HG03196 (cell line): ENCODE results near the gene LINGO3.
A peak's percentile ranks its signal among the peaks of the same experiment; 100 is the strongest.
"Not testable (repeated sequence)": the region's sequence is repeated elsewhere in the genome, so short reads cannot be mapped to it uniquely, and the experiment has no call there.

Experiments
- ATAC-seq: cut with Tn5 transposase; IDR thresholded peaks from one replicate; pipeline ENCODE4 v1.9.1; 2021; ENCODE audit not compliant: unreplicated experiment

LINGO3 gene

GRCh38 chr19:2282062-2282861 is 25.7 kb downstream of the LINGO3 start, which contains the start of gene PEAK3:
PEAK3 (minus strand) TSS chr19:2282175; CDS start chr19:2280931, 1,244 bp downstream.
- ATAC-seq = no peak

DNA sequence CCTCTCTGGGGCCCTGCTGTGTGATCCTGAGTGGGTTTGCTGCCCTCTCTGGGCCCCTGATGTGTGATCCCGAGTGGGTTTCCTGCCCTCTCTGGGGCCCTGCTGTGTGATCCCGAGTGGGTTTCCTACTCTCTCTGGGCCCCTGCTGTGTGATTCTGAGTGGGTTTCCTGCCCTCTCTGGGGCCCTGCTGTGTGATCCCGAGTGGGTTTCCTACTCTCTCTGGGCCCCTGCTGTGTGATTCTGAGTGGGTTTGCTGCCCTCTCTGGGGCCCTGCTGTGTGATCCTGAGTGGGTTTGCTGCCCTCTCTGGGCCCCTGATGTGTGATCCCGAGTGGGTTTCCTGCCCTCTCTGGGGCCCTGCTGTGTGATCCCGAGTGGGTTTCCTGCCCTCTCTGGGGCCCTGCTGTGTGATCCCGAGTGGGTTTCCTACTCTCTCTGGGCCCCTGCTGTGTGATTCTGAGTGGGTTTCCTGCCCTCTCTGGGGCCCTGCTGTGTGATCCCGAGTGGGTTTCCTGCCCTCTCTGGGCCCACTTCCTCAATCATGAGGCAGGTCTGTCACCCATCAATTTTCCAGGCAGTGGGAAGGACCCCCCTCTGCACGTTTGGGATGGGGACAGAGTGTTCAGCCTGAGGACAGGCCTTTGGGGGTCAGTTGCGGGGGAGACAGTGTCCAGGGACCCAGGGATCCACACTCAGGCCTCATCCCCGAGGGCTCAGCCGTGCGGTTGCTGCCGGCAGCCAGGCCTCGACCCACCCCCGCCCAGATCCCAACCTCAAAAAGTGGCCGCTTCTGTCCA is 26.5 kb downstream of the LINGO3 start:
- not testable (repeated sequence) for ATAC-seq

- no peak for ATAC-seq
These were observed 27.2 kb downstream of the LINGO3 start for GRCh38 chr19:2280633-2281264.

- ATAC-seq = no peak
These were observed 29.3 kb downstream of the LINGO3 start for GRCh38 chr19:2278459-2279158.

GRCh38 chr19:2277138-2277537 is 30.8 kb downstream of the LINGO3 start:
- ATAC-seq = no peak

DNA sequence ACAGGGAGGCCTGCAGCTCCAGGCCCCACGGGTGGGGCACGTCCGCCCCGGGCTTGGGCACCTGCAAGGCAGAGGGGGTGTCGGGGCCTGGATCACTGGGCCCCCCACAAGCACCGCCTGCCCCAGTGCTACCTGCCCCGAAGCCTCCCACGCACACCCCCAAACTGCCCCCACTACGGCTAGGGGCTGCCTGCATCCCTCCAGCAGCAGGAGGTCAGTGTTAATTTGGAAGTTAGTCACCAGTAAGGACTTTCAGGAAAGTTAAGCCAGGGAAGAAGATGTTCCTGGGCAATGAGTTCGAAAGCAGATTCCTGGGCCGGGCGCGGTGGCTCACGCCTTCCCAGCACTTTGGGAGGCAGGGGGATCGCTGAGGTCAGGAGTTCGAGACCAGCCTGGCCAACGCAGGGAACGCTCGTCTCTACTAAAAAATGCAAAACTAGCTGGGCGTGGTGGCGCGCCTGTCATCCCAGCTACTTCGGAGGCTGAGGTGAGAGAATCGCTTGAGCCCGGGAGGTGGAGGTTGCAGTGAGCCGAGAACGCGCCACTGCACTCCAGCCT is 31.4 kb downstream of the LINGO3 start:
- no peak for ATAC-seq

DNA sequence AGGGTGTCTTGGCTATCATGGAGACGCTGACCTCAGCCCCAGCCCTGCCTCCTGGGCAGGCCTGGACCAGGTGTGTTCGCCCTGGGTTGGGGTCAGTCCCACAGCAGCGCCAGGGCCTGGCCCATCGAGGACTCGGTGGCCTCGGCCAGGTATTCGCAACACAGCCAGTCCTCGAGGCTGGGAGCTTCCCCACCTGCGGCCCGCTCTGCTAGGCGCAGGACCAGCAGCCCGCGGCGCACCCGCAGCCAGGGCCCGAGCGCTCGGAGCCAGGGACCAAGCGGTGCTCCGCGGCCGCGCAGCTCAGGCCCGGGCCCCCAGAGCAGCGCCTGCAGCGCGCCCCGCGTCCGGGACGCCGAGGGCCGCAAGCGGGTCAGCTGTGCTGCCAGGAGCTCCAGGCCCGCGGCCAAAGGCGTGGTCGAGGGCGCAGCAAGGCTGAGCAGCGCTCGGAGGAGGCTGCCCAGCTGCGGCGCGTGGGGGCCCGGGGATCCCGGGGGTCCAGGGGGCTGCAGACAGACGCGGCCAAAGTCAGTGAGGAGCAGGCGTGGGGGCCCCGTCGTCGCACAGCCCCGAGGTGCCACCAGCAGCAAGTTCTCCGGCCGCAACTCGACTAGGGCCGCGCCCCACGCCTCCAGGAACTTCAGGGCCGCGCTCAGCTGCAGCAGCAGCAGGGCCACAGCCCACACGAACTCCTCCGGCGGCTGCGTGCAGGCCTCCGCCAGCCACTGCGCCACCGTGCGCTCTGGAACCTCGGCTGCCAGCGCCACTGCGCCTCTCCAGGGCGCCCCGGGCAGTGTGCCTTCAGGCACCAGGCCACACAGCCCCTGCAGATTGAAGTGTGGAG is 32.1 kb downstream of the LINGO3 start:
- ATAC-seq = no peak

DNA sequence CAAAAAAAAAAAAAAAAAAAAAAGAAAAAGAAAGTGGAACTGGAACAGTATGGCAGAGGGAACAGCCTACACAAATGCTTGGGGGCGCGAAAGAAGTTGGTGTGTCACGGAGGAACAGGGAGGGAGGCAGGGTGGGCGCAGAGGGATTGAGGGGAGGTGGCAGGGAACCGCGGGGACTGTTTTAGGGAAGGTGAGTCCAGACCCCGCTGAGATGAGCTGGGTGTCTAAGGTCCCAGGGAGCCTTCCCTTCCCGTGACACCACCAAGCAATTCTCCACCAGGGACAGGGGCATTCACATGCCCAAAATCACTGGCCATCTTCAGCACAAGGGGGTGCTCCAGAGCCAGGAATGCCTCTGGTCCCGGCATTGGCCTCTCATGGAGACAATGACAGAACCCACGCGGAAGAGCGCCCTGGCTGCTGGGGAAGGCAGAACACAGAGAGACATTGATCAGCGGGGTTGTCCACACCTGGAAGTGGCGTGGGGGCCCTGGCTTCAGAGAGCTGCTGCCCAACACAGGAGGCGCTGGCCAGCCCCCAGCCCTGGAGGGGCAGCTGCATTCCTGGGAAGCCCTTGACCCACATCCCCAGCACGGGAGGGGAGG is 32.9 kb downstream of the LINGO3 start:
- ATAC-seq = no peak

DNA sequence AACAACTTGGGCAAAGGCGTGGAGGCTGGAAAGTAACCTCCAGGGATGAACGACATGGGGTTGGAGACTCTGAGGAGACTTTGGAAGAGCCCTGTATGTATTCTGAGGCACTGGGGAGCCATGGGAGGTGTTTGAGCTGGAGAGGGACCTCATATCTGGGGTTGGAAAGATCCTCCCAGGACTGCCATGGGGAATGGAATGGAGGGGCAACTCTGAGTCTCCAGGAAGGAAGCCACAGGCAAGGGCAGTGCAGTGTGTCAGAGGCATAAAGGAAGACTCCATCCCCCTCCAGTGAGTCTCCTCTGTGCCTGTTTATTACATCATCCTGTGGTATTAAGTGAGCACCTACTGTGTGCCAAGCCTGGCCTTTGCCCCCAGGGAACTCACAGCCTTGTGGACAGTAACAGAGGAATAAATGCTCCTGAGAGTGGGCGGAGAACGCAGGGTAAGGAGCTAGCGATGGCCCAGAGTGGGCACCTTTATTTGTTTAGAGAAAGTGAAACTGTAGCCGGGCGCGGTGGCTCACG is 33.7 kb downstream of the LINGO3 start:
- ATAC-seq = no peak

DNA sequence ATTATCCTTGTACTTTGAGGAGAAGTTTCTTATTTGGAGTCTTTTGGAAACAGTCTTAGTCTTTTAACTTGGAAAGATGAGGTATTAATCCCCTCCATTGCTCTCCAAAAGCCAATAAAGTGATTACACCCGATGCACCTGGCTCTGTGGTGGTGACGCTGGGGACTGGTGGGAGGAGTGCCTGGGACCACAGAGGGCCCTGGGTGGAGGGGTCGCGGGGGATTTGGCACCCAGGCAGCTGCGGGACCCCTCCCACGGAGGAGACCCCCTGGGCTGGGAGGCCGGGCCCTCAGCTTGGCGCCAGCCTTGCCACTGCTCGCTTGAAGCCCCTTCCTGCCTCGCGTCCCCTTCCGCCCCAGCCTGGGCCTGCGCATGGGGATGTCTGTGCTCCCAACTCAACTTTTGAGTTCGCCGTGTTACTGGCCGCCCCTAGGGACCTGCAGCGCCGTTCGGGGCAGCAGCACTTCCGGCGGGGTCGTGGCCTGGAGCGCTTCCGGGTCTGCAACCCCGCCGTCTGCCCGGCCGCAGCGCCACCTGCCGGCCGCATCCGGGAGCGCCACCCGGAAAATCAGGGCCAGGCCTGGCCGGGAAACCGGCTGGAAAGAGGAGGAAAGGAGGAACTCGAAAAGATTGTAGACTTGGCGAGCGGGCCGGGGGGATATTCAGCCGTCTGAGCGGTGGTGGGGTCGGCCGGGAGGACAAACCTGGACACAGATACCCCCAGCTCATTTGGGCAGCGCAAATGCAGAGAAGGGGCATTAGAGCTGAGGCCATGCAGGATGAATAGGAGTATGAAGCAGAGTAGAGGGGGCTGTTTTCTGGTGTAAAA is 34.4 kb downstream of the LINGO3 start:
- peak; percentile 34 for ATAC-seq

DNA sequence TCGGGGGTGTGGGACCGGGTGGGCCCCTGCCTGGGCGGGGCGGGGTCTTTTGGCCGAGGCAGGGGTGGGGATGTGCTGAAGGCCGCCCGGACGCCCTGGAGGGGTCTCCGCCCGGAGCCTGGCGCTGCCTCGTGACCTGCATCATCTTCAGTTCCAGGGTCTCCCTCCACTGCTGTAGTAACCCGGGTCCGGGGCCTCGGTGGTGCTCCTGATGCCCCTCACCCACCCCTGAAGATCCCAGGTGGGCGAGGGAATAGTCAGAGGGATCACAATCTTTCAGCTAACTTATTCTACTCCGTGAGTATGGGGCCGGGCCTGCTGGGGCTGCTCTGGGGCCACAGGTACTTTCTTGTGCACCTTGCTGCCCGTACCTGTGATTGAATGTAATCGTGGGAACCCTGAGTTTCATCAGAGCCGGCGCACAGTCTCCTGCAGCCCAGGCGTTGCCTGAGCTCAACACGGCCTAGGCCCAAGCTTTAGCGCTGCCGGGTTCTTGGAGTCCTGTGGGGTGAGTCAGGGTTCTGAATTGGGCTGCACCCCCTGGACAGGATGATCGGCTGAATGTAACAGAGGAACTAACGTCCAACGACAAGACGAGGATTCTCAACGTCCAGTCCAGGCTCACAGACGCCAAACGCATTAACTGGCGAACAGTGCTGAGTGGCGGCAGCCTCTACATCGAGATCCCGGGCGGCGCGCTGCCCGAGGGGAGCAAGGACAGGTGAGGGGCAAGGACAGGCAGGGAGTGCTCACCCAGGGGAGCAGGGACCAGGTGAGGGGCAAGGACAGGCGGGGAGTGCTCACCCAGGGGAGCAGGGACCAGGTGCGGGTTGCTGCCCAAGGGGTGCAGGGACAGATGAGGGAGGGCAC is 36.5 kb downstream of the LINGO3 start:
- no peak for ATAC-seq

DNA sequence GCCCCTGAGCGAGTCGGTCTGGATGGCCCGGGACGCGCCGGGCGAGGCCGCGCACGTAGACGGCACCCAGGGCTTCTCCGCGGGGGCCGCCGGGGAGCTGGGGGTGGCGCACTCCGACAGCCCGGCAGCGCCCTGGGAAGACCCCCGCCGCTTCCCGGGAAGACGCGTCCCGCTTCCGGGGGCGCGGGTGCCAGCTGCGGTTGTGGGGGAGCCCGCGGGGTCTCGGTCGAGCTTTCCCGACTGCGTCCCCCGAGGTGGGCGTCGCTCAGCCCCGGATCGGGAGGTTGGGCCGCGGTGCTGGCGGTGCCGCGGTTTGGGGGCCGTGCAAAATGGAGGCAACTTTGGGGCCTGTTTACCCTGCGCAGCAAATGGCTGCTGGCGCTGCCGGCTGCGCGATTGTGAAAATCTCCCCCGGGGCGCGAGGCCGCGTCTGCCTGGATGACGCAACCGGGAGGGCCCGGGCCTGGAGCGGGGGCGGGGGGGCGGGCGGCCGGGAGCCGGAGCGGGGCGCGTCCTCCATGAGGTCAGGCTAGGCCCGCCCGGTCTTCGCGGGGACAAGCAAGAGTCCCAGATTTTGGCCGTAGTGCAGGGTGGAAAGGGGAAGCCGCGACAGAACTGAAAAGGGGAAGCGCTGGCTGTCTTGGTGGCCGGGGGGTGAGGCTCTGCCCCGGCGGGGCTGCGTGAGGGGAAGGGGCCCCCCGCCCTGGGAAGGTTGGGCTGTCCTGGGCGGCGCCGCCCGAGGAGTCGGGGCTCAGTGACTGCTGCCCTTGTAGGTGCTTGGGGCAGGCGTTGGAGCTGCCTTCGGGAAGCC is 37.3 kb downstream of the LINGO3 start:
- no peak for ATAC-seq

GRCh38 chr19:2270157-2270422 is 37.9 kb downstream of the LINGO3 start:
- ATAC-seq = no peak

DNA sequence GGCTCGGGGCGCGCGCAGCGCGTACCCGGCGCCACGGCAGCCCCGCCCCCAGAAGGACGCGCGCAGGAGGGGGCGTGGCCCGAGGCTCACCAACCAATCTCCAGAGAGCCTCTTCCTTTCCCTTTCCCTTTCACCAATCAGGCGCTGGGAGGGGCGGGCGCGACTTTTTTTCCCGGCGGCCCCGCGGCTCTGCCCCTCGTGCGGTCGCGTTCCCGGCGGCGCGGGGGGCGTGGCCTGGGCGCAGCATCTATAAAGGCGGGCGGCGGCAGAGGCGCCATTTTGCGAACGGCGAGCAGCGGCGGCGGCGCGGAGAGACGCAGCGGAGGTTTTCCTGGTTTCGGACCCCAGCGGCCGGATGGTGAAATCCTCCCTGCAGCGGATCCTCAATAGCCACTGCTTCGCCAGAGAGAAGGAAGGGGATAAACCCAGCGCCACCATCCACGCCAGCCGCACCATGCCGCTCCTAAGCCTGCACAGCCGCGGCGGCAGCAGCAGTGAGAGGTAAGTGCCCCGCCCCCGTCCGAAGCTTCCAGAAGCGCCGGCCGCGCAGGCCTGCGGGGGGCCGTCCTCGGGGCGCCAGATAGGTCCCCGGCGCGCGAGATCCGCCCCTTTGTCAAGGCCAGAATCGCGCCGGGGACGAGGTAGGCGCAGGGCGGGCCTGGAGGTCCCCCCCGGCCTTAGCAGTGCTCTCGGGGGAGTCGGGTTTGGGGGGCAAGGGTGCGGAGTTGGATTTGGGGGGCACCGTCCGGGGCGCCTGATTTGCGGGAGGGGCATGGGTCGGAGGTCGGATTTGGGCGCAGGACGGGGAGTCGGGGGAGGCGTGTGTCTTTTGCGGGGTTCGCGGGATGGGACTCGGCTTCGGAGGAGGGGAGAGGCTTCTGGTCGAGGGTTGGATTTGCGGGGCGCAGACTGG is 38.5 kb downstream of the LINGO3 start:
- peak; percentile 44 for ATAC-seq

GRCh38 chr19:2268861-2269243 is 39.1 kb downstream of the LINGO3 start:
- no peak for ATAC-seq

DNA sequence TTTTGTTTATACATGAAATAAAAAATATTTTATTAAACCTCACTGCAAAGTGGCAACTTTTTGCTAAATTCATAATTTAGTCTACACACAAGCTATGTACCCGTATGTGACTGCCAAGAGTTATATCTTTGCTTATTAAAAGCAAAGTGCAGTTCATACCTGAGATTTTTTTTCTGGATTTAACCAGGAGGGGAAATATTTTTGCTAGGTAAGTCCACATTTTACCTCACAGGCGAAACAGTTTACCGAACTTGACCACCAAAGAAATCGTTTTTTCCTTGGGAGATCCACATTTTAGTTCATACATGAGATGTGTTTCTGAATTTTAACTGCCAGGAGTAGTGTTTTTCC is 39.5 kb downstream of the LINGO3 start:
- ATAC-seq = no peak
